Testis (tissue), 3 donors: ENCODE data around the gene DPP10. TPM values are rescaled to one million over a fixed set of nuclear protein-coding genes. Genes with fewer than 3 reads are reported as not detected.

Source experiments
- DNase-seq: peaks from one replicate; pipeline ENCODE4 v3.0.0-alpha.2; 2019
- H3K27ac ChIP-seq, 2 donors: fragments of 200-600 bp; sonication (generic); one replicate each; pipeline ENCODE4 v1.5.1; 2019
- H3K27me3 ChIP-seq: fragments of 200-600 bp; sonication (generic); one replicate; pipeline ENCODE4 v1.5.1; 2019
- H3K36me3 ChIP-seq: fragments of 200-600 bp; sonication (generic); one replicate; pipeline ENCODE4 v1.5.1; 2017; ENCODE audit warnings: low read depth; ENCODE audit errors: missing control alignments
- H3K4me1 ChIP-seq: fragments of 200-600 bp; sonication (generic); one replicate; pipeline ENCODE4 v1.5.1; 2019
- H3K4me3 ChIP-seq, 2 donors: fragments of 200-600 bp; sonication (generic); one replicate each; pipeline ENCODE4 v1.5.1; 2017 to 2019
- H3K9me3 ChIP-seq: fragments of 200-600 bp; sonication (generic); one replicate; pipeline ENCODE4 v1.5.1; 2017
- POLR2A ChIP-seq: fragments of 450-650 bp; IDR thresholded peaks from one replicate; pipeline ENCODE4 v1.6.1; 2017; ENCODE audit warnings: antibody characterized with exemption, mild to moderate bottlenecking, moderate library complexity
- WGBS, 2 donors: methylation state at CpG; one replicate each; pipeline ENCODE4 v1.1.5; 2018; 5-methylcytosine and 5-hydroxymethylcytosine counted together
- intact Hi-C: fragments of 100-400 bp; cut with DNase I; formaldehyde crosslinking; loops from one replicate; pipeline ENCODE4 v1.15.1; 2023; ENCODE audit warnings: low total_unique reads
- polyA plus RNA-seq: library from polyadenylated mRNA; stranded (reverse); fragments of 350-450 nt; fragmentation: Illumina TruSeq; extraction: RNeasy Lipid Tissue Mini Kit (QIAGEN cat#74804); gene quantifications from one replicate; pipeline ENCODE4 v1.2.3, GENCODE V29; 2014; ENCODE audit warnings: low read depth, low replicate concordance; ENCODE audit not compliant: insufficient read depth
- total RNA-seq, 2 donors: library from RNA; depleted of rRNA; stranded (reverse); fragments of >200 nt; gene quantifications; one replicate each; pipeline ENCODE4 v1.2.3, GENCODE V29; 2016
- TF ChIP-seq, protein P1 (sequence below), 3 experiments: fragments of 450-650 bp in 2 of 3; fragments of 200-600 bp in 1 of 3; sonication (generic) in 1 of 3; IDR thresholded peaks; one replicate each; pipeline ENCODE4 v1.5.1; 2016 to 2019; ENCODE audit warnings: antibody characterized with exemption in 3 of 3, mild to moderate bottlenecking in 2 of 3, moderate library complexity in 1 of 3

Gene DPP10
- total and polyA plus RNA-seq, 3 donors from 2014 or later, result 1.7 to 6.7 (median 6.7) TPM

GRCh38 chr2:114543236-114543766 is 100.9 kb downstream of the DPP10 start:
- intact Hi-C loops, result no loop called here
- TF ChIP-seq, protein P1, sequence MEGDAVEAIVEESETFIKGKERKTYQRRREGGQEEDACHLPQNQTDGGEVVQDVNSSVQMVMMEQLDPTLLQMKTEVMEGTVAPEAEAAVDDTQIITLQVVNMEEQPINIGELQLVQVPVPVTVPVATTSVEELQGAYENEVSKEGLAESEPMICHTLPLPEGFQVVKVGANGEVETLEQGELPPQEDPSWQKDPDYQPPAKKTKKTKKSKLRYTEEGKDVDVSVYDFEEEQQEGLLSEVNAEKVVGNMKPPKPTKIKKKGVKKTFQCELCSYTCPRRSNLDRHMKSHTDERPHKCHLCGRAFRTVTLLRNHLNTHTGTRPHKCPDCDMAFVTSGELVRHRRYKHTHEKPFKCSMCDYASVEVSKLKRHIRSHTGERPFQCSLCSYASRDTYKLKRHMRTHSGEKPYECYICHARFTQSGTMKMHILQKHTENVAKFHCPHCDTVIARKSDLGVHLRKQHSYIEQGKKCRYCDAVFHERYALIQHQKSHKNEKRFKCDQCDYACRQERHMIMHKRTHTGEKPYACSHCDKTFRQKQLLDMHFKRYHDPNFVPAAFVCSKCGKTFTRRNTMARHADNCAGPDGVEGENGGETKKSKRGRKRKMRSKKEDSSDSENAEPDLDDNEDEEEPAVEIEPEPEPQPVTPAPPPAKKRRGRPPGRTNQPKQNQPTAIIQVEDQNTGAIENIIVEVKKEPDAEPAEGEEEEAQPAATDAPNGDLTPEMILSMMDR (IDR thresholded peaks at IDR 0.05), result peak in 2 of 3 experiments; percentile 17 to 62
- TF ChIP-seq POLR2A, result no peak
- 12 to 21% methylated on average over 7 of the region's 7 CpGs for WGBS, 2 donors
- H3K4me3 ChIP-seq, result no peak overlapping the region
- H3K36me3 ChIP-seq, result no peaks in the 10 kb centered on the region
- no peaks in the 10 kb centered on the region for H3K27me3 ChIP-seq
- H3K9me3 ChIP-seq, result no peaks in the 10 kb centered on the region
- peak overlapping the region in 1 of 2 donors; percentile 42 for H3K27ac ChIP-seq
- H3K4me1 ChIP-seq, result no peaks in the 10 kb centered on the region
- DNase-seq, result peak; percentile 70

- H3K27me3 ChIP-seq, result no peaks in the 10 kb centered on the region
- H3K4me3 ChIP-seq, result no peak overlapping the region
- no peak overlapping the region for H3K27ac ChIP-seq
- DNase-seq, result no peak
- TF ChIP-seq POLR2A, result no peak
- TF ChIP-seq, protein P1 (IDR thresholded peaks at IDR 0.05), result no peak
- intact Hi-C loops, result no loop called here
- WGBS, 2 donors, result 95 to 96% methylated on average over 2 of the region's 2 CpGs
- H3K36me3 ChIP-seq, result no peaks in the 10 kb centered on the region
- no peaks in the 10 kb centered on the region for H3K9me3 ChIP-seq
- no peaks in the 10 kb centered on the region for H3K4me1 ChIP-seq
These were observed 102.6 kb downstream of the DPP10 start for GRCh38 chr2:114545052-114545451.

GRCh38 chr2:114546531-114546930 is 104.1 kb downstream of the DPP10 start:
- WGBS, 2 donors, result 84 to 88% methylated on average over 3 of the region's 3 CpGs

GRCh38 chr2:114548151-114548550 is 105.7 kb downstream of the DPP10 start:
- WGBS, 2 donors, result 83 to 85% methylated on average over 6 of the region's 6 CpGs
- intact Hi-C loops, result no loop called here
- no peaks in the 10 kb centered on the region for H3K27me3 ChIP-seq

More at GRCh38 chr2:114546531-114546930, 104.1 kb downstream of the DPP10 start:
- H3K4me1 ChIP-seq, result no peaks in the 10 kb centered on the region
- TF ChIP-seq POLR2A, result no peak
- no peaks in the 10 kb centered on the region for H3K36me3 ChIP-seq
- no peaks in the 10 kb centered on the region for H3K27me3 ChIP-seq
- no peak for DNase-seq
- intact Hi-C loops, result no loop called here
- H3K9me3 ChIP-seq, result no peaks in the 10 kb centered on the region
- H3K4me3 ChIP-seq, result no peak overlapping the region
- H3K27ac ChIP-seq, result no peak overlapping the region

GRCh38 chr2:114550364-114550763 is 107.9 kb downstream of the DPP10 start:
- no peaks in the 10 kb centered on the region for H3K36me3 ChIP-seq
- 82 to 85% methylated on average over 2 of the region's 2 CpGs for WGBS, 2 donors
- DNase-seq, result no peak
- intact Hi-C loops, result loop anchor here (10.0 kb wide), 1 partner anchor 576 kb away; no protein-coding TSS in a partner anchor
- no peak overlapping the region for H3K27ac ChIP-seq
- no peaks in the 10 kb centered on the region for H3K4me1 ChIP-seq
- H3K9me3 ChIP-seq, result no peaks in the 10 kb centered on the region
- H3K4me3 ChIP-seq, result no peak overlapping the region
- TF ChIP-seq, protein P1 (IDR thresholded peaks at IDR 0.05), result no peak
- no peak for TF ChIP-seq POLR2A
- H3K27me3 ChIP-seq, result no peaks in the 10 kb centered on the region

More at GRCh38 chr2:114548151-114548550, 105.7 kb downstream of the DPP10 start:
- no peak overlapping the region for H3K27ac ChIP-seq
- DNase-seq, result no peak
- no peaks in the 10 kb centered on the region for H3K4me1 ChIP-seq
- H3K36me3 ChIP-seq, result no peaks in the 10 kb centered on the region
- H3K9me3 ChIP-seq, result no peaks in the 10 kb centered on the region
- TF ChIP-seq POLR2A, result no peak
- TF ChIP-seq, protein P1 (IDR thresholded peaks at IDR 0.05), result no peak
- no peak overlapping the region for H3K4me3 ChIP-seq
